GM21390 (cell line): ENCODE data around the gene PRKN.

Experiments
- ATAC-seq: cut with Tn5 transposase; IDR thresholded peaks from one replicate; pipeline ENCODE4 v1.9.1; 2021; ENCODE audit not compliant: unreplicated experiment

Gene PRKN

DNA sequence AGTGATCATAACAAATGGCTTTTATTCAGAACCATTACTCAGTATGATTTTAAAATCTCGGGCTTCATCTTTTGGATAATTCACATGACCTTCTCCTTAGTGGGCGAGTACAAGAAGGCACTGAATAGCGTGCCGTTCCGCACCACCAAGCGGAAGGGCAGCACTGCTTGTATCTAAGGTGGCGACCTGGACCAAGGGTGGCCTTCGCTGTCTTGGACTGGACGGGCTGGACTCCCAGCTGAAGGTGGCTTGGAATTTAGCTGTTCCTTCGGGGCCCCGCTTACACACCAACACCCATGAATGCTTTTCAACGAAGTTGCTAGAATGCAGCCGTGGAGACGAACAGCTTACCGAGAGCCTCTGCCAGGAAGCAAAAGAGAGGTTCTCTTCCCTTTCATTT is 1285.1 kb downstream of the PRKN start:
- ATAC-seq, result no peak

- no peak for ATAC-seq
Measured at GRCh38 chr6:161440299-161440698, 1287.3 kb downstream of the PRKN start.

DNA sequence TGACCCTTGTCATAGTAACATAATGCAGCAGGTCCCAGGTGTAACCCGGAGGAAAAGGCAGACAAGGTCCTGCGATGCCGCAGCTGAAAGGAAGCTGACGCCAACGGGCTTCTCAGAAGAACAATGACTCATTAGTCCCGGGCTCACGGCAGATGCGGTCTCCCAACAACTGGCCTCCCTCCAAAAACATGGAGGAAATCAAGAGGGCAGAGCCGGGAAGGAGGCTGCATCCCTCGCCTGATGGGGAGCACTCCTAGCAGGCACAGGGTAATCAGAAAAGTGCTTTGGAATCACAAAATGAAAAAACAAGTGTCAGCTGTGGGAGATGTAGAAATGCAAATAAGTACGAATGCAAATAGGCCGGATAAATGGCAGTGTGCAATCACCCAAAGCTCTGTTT is 1288.5 kb downstream of the PRKN start:
- ATAC-seq, result no peak

- ATAC-seq, result no peak
Measured at GRCh38 chr6:161438430-161439030, 1289.0 kb downstream of the PRKN start.

GRCh38 chr6:161437851-161438250 is 1289.7 kb downstream of the PRKN start:
- ATAC-seq, result no peak

DNA sequence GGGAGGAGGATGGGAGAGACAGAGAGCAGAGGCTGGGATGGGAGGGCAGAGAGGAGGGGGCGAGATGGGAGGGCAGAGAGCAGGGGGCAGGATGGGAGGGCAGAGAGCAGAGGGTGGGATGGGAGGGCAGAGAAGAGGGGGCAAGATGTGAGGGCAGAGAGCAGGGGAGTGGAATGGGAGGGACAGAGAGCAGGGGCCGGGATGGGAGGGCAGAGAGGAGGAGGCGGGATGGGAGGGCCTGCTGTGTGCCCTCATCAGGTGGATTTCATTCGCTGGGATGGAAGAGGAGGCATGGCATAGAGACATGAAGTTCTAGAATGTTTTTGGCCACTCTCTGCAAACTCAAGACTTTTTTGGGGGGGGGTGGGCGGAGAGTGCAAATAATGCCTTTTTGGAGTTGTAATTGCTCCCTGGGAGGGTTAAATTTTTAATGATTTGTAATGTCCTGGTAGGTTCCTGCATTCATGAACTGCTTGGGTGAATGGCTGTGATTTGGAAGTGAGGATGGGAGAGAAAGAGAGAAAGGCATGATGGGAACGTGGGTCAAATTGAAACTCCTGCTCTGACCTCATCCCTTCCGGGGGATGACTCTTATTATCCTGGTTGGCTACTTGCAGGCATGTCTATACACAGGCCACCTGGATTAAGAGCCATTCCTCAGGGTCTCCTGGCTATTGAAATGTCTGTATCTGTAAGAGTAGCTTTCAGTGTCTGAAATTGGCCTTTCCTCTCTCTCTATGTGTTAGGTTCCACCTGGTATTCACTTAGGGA is 1291.3 kb downstream of the PRKN start:
- no peak for ATAC-seq

DNA sequence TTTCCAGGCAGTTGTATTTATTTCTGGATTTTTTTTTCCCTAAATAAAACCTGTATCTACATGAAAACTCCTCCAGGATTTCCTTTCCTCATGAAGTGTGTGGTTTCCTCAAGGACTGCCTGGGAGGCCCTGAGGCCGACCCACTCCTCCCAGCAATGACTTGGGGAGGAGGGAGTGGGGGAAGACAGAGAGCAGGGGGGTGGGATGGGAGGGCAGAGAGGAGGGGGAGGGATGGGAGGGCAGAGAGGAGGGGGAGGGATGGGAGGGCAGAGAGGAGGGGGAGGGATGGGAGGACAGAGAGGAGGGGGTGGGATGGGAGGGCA is 1291.9 kb downstream of the PRKN start:
- ATAC-seq, result no peak

DNA sequence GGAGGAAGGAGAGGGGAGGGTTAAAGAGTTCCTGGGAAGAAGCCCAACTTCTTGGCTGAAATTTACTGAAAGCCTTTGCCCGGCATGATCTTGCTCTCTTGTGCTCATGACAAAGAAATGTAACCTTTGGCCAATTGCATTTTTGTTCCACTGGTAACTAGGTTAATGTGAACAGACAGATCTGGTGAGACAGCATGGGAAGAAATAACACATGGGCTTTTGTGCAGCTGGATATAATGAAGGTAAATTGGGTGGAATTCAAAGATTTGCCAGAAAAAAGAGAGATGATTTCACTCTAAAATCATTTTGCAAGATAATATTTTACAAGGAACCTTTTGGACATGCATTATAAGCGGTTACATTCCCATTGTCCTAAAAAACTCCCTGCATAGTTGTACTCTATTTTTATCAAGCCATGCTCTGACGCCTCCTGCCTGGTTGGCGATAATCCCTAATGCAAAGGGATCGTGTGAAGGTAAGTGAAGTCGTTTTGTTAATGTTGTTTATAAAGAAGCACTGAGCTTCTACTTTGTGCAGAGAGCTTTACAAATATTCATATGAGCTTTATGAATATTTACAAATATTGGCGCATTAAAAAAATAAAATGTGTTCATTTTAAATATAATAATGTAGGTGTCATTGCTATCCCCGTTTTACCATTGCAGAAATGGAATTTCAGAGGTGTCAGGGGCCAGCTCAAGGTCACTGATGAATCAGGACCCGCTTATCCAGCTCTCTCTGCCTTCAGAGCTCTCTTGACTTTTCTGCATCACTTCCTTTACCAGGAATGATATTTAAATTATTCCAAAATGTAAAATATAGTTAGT is 1292.4 kb downstream of the PRKN start:
- no peak for ATAC-seq

DNA sequence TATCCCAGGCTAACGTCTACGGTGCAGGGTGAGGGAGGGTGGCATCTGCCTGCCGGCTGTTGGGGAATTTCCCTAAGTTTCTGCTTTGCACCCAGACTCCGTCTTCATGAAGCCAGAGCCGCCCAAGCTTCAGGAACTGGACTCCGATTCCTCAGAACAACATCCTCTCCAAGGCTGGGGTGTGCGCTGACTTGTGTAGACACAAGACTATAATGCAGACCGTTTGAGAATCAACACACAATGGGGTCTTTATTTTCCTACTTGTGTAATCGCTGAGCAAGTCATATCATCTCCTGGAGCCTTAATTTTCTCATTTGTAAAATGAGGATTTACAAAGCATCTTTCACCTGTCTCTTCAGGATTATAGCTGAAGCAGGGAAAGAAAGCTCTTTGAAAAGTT is 1293.2 kb downstream of the PRKN start:
- no peak for ATAC-seq

- ATAC-seq, result no peak
Measured at GRCh38 chr6:161432546-161432945, 1295.0 kb downstream of the PRKN start.

GRCh38 chr6:161429921-161430490 is 1297.6 kb downstream of the PRKN start:
- ATAC-seq, result no peak

DNA sequence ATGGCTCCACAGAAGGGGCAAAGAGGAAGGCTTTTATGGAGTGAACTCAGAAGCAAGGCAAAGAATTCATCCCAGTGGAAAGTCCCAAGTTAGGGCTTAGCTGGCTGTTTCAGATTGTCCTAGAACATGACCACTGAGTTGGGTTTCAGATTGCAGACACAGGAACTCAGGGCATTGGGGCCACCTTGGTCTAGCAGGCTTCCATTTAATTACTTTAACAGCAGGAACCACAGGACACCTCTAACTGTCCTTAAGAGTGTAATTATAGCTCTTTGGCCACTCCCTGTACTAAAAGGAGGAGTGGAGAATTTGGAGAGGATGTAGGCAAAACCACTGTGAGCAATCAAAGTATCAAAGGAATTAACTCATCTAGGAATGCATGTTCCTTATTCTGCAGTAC is 1303.1 kb downstream of the PRKN start:
- no peak for ATAC-seq

DNA sequence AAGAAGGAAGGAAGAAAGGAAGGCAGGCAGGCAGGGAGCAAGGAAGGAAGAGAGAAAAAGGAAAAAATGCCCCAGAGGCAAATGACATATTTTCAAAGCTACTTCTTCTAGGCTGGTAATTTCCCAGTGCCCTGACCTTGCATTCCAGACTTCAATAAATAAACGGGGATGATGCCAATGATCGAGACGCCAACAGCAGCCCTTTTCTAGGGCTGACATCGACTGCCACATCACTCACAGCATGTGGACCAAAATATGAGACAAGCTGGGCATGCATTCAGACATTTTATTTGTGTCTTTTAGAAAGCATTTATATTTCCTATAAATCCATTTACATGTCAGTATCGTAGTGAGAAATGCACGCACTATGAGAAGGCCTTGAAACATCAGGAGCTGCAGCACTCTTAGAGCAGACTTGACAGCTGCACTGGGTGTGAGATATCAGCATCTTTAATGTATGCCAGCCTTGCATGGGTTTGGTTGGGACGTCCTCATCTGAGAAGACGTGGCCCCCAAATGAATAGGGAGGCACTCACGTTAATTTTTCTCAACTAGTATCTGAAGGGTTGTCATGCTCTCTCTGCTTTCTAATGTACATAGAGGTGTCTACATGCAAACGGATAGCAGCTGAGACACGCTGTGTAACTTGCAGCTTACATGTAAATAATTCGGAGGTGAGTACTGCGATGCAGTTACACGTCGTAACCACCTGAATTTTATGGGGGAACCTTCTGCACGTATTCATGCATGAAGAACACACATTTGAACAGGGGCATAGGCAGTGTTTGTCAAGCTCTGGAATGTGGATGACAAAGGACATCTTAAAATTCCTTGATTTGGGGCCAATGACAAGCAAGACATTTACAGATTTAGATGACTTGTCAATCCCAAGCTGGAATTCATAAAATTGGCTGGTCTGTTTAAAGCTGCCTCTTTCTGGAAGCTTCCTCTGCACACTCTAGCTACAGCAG is 1304.6 kb downstream of the PRKN start:
- no peak for ATAC-seq

GRCh38 chr6:161418463-161418945 is 1309.1 kb downstream of the PRKN start:
- ATAC-seq, result peak; percentile 86

DNA sequence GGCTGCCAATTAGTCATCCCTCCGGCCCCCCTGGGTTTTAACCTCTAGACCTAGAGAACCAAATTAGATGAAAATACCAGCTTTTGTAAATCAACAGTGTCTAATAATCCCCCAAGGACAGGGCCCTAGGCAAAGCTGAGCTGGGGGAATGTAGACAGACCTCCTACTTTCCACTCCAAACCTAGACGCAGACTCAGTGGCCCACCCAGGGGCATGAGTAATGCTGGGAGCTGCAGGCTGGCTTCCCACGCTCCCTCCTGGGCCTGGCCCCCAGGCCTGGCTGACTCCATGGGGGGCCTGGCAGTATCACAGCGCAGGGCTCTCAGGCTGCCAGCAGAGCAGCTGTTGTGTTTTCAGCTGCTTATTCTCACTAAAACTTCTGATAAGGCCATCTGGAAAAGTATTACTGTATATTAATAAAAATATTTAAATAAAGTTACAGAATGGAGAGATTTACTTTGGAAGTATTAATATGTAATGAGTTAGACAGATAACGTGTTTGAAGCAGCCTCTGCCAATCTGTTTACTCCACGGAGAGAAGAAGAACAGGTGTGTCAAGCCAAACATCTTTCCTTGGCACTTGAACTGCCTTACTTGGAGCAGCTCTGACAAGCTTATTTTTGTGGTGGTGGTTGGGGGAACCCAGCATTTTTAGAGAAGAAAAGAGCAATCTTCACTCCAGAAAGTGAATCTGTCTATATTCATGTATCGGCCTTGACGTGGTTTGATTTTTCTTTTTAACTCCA is 1309.7 kb downstream of the PRKN start:
- ATAC-seq, result peak; percentile 34

GRCh38 chr6:161415302-161415855 is 1312.2 kb downstream of the PRKN start:
- ATAC-seq, result no peak

DNA sequence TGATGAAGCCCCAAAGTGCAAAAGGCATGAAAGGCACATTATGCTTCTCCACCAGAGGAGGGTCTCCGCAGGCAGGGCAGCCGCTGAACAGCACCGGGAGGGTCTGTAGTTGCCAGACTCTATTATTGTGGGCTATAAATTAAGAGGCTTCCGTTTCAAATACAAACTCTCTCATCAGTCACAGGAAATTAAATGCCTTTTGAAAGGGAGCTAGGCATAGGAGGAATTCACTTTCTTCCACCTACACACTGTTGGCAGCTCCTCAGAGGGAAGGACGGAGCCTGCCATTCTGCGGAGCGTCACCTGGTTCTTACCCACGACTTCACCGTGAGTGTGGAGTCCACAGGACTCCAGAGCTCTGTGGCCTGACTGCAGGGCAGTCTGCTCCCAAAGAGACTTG is 1312.9 kb downstream of the PRKN start:
- no peak for ATAC-seq

GRCh38 chr6:161414180-161414579 is 1313.4 kb downstream of the PRKN start:
- no peak for ATAC-seq

- ATAC-seq, result no peak
Measured at GRCh38 chr6:161413355-161413771, 1314.2 kb downstream of the PRKN start.
